Measurements from ENCODE around the gene MRPS2.

- no peak for TF ChIP-seq CTCF (IDR thresholded peaks at IDR 0.05)
- TF ChIP-seq EP300 (IDR thresholded peaks at IDR 0.05; ENCODE audit: low read depth): no peak
- TF ChIP-seq POLR2A (IDR thresholded peaks at IDR 0.05): no peak
- TF ChIP-seq POLR2AphosphoS5 (IDR thresholded peaks at IDR 0.05): no peak
Measured at GRCh38 chr9:135461936-135462335, 38.5 kb upstream of the MRPS2 start.
